LNCaP clone FGC (cell line): ENCODE measurements around the gene UGT8.
A peak's percentile ranks its signal among the peaks of the same experiment; 100 is the strongest.

Source experiments
- DNase-seq: peaks from one replicate; pipeline ENCODE4 v3.0.0-alpha.2; 2011; ENCODE audit warnings: low read depth
- H3K4me3 ChIP-seq: 2 replicates; pipeline ENCODE4 v1.5.1; 2011; ENCODE audit warnings: mild to moderate bottlenecking, low read depth, low read length, control low read depth
- TF ChIP-seq, protein P1 (sequence below): IDR thresholded peaks from 2 replicates; pipeline ENCODE4 v1.5.1; 2012; ENCODE audit warnings: mild to moderate bottlenecking; ENCODE audit not compliant: control insufficient read depth, insufficient read depth; ENCODE audit errors: extremely low read depth

UGT8 gene

DNA sequence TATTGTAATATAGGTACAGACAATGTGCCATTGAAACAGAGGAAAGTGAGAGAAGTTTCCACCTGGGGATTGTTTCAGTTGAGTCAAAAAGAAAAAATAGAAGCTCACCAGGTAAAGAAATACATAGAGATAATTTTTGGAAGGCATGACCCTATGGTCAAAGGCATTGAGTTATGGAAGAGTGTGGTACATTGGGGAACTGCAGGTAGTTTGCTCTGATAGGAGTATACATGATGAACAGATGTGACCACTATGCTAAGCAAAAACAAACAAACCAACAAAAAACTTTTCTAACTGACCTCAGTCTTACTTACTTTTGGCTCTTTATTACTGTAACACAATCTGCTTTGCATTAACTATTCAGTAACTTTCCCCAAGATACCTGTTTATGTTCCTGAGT is 85.9 kb downstream of the UGT8 start:
- TF ChIP-seq, protein P1, sequence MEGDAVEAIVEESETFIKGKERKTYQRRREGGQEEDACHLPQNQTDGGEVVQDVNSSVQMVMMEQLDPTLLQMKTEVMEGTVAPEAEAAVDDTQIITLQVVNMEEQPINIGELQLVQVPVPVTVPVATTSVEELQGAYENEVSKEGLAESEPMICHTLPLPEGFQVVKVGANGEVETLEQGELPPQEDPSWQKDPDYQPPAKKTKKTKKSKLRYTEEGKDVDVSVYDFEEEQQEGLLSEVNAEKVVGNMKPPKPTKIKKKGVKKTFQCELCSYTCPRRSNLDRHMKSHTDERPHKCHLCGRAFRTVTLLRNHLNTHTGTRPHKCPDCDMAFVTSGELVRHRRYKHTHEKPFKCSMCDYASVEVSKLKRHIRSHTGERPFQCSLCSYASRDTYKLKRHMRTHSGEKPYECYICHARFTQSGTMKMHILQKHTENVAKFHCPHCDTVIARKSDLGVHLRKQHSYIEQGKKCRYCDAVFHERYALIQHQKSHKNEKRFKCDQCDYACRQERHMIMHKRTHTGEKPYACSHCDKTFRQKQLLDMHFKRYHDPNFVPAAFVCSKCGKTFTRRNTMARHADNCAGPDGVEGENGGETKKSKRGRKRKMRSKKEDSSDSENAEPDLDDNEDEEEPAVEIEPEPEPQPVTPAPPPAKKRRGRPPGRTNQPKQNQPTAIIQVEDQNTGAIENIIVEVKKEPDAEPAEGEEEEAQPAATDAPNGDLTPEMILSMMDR = no peak
- H3K4me3 ChIP-seq = no peak overlapping the region
- DNase-seq = no peak

DNA sequence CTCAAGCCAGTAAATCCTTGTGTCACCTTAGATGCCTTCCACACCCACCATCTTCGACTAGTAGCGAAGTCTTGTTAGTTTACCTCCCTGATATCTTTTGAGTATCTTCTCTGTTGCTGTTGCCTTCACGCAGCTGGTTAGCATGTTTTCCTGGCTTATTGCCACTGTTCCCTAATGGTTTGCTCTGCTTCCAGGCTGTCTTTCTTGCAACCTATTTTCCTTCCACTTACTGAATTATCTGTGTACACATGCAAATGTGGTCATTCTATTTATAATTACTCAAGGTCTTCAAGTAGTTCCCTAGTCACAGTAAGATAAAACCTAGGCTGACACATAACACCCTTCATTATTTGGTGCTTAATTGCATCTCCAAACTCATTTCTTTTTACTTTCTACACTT is 89.5 kb downstream of the UGT8 start:
- TF ChIP-seq, protein P1 = no peak
- no peak for DNase-seq
- H3K4me3 ChIP-seq = no peak overlapping the region

DNA sequence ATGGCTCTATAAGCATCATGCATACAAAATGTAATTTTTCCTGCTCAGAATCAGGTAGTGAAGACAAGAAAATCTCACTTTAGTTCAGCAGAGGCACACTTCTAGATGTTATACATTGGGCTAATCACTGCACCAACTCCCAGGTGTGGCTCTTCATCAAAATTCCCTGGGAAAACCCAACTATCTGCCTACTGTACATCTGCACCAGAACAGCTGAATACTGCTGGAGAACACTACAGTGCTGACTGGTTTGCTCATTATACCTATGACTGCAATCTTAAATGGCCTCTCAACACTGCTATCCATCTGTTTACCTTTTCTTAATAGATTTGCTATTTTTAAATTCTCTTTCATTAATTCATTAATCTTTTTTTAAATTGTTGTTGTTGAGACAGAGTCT is 92.0 kb downstream of the UGT8 start:
- H3K4me3 ChIP-seq = no peak overlapping the region
- no peak for DNase-seq
- TF ChIP-seq, protein P1 = no peak

DNA sequence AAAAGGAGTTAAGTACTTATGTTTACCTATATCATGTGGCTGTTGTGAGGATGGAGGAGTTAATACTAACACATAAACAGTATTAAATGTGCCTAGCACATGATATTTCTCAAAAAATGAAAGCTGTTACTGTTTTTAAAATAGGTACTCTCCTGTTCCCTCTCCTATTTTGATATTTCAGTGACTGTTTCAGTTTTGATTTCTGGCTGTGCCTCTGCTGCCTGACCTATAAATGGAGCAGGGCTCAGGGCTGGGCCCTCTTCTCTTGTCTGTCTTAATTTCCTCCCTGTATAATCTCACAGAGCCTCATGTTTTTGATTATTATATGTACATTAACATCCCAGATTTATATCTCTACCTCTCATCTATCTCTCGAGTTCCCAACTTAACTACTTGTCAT is 93.3 kb downstream of the UGT8 start:
- TF ChIP-seq, protein P1 = no peak
- H3K4me3 ChIP-seq = no peak overlapping the region
- DNase-seq = no peak

DNA sequence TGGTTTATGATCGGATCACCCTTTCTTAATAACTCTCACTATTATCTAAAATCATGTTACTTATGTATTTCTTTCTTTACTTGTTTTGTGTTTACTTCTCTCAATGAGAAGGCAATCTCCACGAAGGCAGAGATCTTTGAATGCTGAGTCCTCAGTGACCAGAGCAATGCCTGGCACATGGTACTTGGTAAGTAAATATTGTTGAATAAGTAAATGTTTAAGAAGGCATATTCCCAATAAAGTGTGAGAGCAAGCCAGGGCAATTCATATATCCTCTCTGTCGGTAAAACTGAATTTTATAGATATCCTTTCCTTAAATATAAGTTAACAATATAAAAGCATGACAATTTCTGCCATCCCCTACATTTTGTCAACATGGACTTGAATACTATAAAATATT is 94.4 kb downstream of the UGT8 start:
- TF ChIP-seq, protein P1 = no peak

DNA sequence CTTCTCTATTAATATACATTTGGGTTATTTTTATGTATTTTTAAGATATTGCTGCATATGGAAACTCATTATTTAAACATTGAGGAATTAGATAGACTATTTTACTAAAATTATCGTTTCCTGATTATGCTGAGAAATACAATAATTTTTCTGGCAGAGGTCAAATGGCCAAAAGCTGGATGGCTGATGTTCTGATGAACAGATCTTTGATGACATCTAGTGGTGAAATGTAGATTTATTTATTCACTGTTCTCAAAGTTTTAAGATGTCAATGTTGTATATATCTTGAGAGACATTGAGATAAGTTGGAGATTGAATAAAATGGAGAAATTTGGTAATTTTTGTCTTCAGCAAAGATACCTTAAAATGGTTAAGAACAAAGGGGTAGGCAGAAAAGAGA is 96.2 kb downstream of the UGT8 start:
- no peak overlapping the region for H3K4me3 ChIP-seq
- DNase-seq = peak; percentile 31
- TF ChIP-seq, protein P1 = peak; percentile 49

More for the DNA sequence above, 94.4 kb downstream of the UGT8 start:
- peak; percentile 82 for DNase-seq
- H3K4me3 ChIP-seq = no peak overlapping the region

DNA sequence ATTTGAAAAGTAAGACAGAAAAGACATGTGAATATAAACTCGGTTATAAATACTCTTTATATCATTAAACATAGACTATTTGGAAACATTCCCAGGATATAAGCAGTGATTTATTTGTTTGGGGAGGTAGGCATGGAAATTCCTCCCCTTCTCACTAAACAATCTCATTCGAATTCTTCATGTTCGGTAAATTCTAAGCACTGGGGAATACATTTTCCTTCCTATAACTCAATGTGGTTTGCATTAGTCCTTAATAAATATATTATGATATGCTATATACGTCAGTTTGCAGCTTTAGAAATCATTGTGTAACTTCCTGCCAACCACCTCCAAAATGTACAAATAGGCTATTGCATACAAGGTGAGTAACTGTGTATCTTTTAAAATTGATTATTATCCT is 99.6 kb downstream of the UGT8 start:
- TF ChIP-seq, protein P1 = no peak
- H3K4me3 ChIP-seq = no peak overlapping the region
- DNase-seq = no peak
